BJ (cell line): Measurements from ENCODE around the gene HAUS3. TPM values are rescaled to one million over a fixed set of nuclear protein-coding genes. Genes with fewer than 3 reads are reported as not detected.
A peak's percentile ranks its signal among the peaks of the same experiment; 100 is the strongest.

ENCODE experiments used
- CTCF ChIA-PET: fragments of 350-600 bp; formaldehyde crosslinking; extraction: SDS; loops from one replicate; lab custom pipeline; 2021; ENCODE audit warnings: antibody characterized with exemption, inconsistent platforms; lab: Yijun Ruan, JAX
- POLR2A ChIA-PET: fragments of 300-600 bp; sonication (Branson Sonifier 250); formaldehyde crosslinking; extraction: SDS; loops from one replicate; lab custom pipeline; 2021; ENCODE audit warnings: antibody characterized with exemption; lab: Charles Lee
- DNase-seq: peaks from one replicate; pipeline ENCODE4 v3.0.0-alpha.2; 2011; ENCODE audit warnings: low read depth
- H3K27me3 ChIP-seq: 2 replicates; pipeline ENCODE4 v1.6.0; 2011; ENCODE audit warnings: low read length; ENCODE audit not compliant: control insufficient read depth, insufficient read depth
- H3K36me3 ChIP-seq: 2 replicates; pipeline ENCODE4 v1.5.1; 2011; ENCODE audit warnings: low read length; ENCODE audit not compliant: control insufficient read depth, insufficient read depth
- H3K4me3 ChIP-seq: 2 replicates; pipeline ENCODE4 v1.5.1; 2011; ENCODE audit warnings: low read depth, mild to moderate bottlenecking, control low read depth, low read length
- polyA plus RNA-seq: library from polyadenylated mRNA; depleted of rRNA; stranded (reverse); fragments of >200 nt; gene quantifications from 2 replicates; pipeline ENCODE4 v1.2.3, GENCODE V29; 2011
- TF ChIP-seq, protein P1 (sequence below): IDR thresholded peaks from 2 replicates; pipeline ENCODE4 v1.5.1; 2011; ENCODE audit warnings: low read depth, mild to moderate bottlenecking, control low read depth, inconsistent platforms, low read length, moderate library complexity; ENCODE audit not compliant: insufficient read depth

Gene HAUS3
- polyA plus RNA-seq, 1 experiment, result 1.9 TPM

DNA sequence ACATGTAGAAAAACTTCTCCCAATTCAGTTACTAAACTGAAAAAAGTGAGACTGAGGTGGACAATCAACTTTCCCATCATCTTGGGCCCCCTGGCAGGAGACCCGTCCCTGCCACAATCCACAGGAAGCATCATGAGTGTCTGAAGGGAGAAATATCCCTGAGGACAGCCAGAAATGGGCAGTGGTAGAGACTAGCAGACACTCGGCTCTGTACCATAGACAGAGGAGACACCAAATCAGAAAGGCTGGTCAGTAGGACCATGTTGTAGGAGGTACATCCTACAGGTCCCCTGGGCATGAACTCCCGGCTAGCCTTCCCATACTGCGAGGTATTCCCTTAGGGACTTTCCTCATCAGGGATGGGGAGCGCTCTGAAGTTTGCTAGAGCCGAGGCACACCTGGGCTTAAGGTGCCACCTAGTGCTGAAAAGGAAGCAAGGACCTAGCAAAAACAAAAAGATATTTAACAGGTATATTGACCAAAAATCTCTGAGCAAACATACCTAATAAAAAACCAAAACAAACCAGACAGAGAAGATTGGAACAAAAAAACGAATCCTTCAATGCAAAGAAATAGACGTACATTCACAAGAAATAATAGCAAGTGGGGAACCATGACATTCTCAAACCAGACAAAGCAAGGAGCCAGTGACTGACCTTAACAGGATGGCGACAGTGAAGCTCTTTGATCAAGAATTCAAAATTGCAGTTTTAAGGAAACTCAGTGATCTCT, 55.6 kb downstream of the HAUS3 start:
- Histone ChIP-seq H3K27me3 (no peaks in the 10 kb centered on the region), H3K4me3 (no peak overlapping the region), H3K36me3 (no peaks in the 10 kb centered on the region)
- CTCF ChIA-PET, result no interaction called here
- POLR2A ChIA-PET, result no interaction called here
- TF ChIP-seq, protein P1, sequence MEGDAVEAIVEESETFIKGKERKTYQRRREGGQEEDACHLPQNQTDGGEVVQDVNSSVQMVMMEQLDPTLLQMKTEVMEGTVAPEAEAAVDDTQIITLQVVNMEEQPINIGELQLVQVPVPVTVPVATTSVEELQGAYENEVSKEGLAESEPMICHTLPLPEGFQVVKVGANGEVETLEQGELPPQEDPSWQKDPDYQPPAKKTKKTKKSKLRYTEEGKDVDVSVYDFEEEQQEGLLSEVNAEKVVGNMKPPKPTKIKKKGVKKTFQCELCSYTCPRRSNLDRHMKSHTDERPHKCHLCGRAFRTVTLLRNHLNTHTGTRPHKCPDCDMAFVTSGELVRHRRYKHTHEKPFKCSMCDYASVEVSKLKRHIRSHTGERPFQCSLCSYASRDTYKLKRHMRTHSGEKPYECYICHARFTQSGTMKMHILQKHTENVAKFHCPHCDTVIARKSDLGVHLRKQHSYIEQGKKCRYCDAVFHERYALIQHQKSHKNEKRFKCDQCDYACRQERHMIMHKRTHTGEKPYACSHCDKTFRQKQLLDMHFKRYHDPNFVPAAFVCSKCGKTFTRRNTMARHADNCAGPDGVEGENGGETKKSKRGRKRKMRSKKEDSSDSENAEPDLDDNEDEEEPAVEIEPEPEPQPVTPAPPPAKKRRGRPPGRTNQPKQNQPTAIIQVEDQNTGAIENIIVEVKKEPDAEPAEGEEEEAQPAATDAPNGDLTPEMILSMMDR, result peak; percentile 10; the same call in 1 of the 2 replicates
- DNase-seq, result no peak

DNA sequence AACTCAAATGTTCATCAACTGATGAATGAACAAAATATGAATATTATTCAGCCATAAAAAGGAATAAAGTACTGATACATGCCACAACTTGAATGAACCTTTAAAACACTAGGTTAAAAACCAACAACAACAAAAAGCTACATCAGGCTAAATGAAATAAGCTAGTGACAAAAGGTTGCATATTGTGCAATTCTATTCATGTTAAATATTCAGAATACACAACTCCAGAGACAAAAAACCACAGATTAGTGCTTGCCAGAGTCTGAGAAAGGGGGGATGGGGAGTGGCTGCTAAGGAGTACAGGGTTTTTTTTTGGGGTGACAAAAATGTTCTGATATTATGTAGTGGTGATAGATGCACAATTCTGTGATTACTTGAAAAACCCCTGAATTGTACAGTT, 58.5 kb downstream of the HAUS3 start:
- H3K36me3 ChIP-seq, result no peaks in the 10 kb centered on the region
- no peaks in the 10 kb centered on the region for H3K27me3 ChIP-seq
- TF ChIP-seq, protein P1, result no peak
- ChIA-PET CTCF (interaction anchor here (0.5 kb wide), 1 partner anchor 764 kb away, joined by 3 read pairs; no protein-coding TSS in a partner anchor), POLR2A (no interaction called here)
- DNase-seq, result no peak
- no peak overlapping the region for H3K4me3 ChIP-seq

GRCh38 chr4:2182994-2183393, 58.9 kb downstream of the HAUS3 start:
- TF ChIP-seq, protein P1, result no peak
- Histone ChIP-seq H3K27me3 (no peaks in the 10 kb centered on the region), H3K36me3 (no peaks in the 10 kb centered on the region), H3K4me3 (no peak overlapping the region)
- ChIA-PET CTCF (no interaction called here), POLR2A (no interaction called here)
- no peak for DNase-seq

GRCh38 chr4:2180410-2180809, 61.5 kb downstream of the HAUS3 start:
- POLR2A ChIA-PET, result no interaction called here
- no peak for DNase-seq

GRCh38 chr4:2179717-2180116, 62.2 kb downstream of the HAUS3 start:
- ChIA-PET CTCF (no interaction called here), POLR2A (no interaction called here)
- TF ChIP-seq, protein P1, result no peak

More at GRCh38 chr4:2180410-2180809, 61.5 kb downstream of the HAUS3 start:
- CTCF ChIA-PET, result no interaction called here
- H3K4me3 ChIP-seq, result no peak overlapping the region
- TF ChIP-seq, protein P1, result no peak
- H3K36me3 ChIP-seq, result no peaks in the 10 kb centered on the region
- H3K27me3 ChIP-seq, result no peaks in the 10 kb centered on the region

More at GRCh38 chr4:2179717-2180116, 62.2 kb downstream of the HAUS3 start:
- Histone ChIP-seq H3K27me3 (no peaks in the 10 kb centered on the region), H3K4me3 (no peak overlapping the region), H3K36me3 (no peaks in the 10 kb centered on the region)
- DNase-seq, result no peak
